HG03439 (cell line): ENCODE data around the gene RAB21.
"Not testable (repeated sequence)": the region's sequence is repeated elsewhere in the genome, so short reads cannot be mapped to it uniquely, and the experiment has no call there.

Experiments used
- ATAC-seq: cut with Tn5 transposase; IDR thresholded peaks from one replicate; pipeline ENCODE4 v1.9.1; 2021; ENCODE audit warnings: mild to moderate bottlenecking, moderate library complexity; ENCODE audit not compliant: unreplicated experiment

Gene RAB21

DNA sequence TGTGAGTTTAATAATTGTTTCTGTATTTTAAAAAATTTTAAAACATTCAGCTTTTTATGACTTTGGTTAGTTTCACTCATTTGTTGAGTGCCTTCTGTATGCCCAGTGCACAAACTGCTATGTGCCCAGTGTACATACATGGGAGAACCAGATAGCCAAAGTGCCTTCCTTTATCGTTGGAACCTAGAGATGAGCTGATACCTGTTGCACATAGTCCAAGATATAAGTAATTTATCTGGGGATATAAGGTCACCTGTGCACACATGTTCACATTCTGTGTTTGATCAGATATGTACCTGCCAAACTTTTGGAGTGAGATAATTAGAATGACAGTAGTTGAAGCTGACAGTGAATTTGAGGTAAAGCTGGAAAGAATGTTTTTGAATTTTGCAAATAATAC, 37.9 kb downstream of the RAB21 start:
- ATAC-seq: no peak

GRCh38 chr12:71795901-71796300, 41.2 kb downstream of the RAB21 start:
- no peak for ATAC-seq

DNA sequence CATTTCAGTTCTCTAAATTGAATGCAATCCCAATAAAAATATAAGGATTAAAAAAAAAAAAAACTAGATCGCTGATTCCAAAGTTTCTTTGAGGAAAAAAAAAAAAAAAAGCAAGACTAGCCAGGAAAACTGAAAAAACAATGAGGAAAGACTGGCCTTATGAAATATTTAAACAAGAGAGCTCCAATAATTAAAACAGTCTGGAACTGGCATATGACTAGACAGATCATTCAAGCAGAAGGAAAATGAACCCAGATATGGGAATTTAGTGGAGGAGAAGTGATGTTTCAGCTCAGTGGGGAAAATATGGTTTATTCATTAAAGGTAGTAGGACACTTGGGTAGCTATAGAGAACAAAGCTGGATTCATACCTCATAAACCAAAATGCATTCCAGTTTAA, 42.9 kb downstream of the RAB21 start:
- ATAC-seq: no peak

DNA sequence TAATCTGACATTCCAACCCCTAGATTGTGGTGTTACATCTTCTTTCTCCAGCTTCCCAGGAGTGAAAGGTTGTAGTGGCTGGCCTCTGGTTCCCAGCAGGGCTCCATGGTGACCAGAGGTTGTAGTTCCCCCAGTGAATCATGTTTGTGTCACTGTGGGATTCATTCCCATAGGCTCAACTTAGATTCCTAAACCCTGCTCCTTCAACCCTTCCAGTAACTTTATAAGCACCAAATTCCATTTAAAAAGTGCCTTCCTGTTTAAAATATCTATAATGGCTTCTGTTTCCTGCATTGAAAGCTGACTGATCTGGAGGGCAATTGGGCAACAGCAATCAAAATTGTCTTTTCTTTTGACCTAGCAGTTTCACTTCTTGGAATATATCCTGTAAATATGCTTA, 44.4 kb downstream of the RAB21 start:
- ATAC-seq: no peak

DNA sequence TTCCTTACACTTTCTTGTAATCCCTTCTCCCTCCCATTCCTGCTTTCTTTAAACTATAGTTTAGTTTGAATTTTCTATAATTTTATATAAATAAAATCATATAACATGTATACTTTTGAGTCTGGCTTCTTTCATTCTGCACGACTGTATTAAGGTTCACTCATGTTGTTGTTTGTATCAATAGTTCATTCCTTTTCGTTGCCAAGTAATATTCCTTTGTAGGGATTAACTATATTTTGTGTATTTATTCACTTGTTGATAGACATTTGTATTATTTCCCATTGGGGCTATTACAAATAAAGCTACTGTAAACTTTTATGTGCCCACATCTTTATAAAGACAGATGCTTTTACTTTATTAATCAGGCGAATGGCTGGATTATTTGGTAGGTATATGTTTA, 45.5 kb downstream of the RAB21 start:
- ATAC-seq: no peak

DNA sequence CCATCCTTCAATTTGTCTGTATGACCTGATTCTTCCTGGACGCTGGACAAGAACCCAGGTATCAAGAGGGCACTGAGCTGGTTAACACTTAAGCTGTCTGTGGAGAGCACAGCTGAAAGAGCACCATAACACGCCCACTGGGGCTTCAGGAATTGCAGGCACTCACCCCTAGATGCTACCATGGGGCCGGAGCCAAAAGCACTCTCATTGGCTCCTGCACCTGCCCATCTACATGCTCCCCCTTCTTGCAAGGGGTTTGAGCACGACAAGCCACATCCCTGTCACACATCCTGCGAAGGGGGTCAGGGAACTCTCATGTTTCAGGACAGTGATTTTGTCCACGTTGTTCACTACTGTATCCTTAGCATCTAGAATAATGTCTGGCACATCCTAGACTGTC, 49.8 kb downstream of the RAB21 start:
- no peak for ATAC-seq

- ATAC-seq: no peak
Measured at GRCh38 chr12:71810921-71811320, 56.3 kb downstream of the RAB21 start.

DNA sequence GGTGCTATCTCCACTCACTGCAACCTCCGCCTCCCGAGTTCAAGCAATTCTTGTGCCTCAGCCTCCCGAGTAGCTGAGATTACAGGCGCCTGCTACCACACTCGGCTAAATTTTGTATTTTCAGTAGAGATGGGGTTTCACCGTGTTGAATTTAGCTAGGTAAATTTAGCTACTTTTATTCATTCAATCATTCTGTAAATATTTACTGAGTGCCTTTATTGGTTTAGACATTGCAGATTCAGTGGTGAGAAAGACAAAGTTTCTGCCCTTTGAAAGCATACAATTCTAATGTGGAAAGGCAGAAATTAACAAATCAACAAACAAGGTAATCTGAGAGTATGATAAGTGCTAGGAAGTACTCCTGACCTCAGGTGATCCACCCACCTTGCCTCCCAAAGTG, 60.6 kb downstream of the RAB21 start:
- not testable (repeated sequence) for ATAC-seq

DNA sequence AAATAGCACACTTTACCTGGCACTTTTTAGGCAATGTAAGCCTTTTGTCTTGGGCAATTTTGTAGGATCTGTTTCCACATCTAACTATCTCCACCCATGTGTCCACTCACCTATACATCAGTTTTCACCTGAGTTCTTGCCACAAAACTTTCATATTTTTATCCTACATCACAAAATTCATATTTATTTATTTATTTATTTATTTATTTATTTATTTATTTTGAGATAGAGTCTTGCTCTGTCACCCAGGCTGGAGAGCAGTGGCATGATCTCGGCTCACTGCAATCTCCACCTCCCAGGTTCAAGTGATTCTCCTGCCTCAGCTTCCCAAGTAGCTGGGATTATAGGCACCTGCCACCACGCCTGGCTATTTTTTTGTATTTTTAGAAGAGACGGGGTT, 67.4 kb downstream of the RAB21 start:
- ATAC-seq: not testable (repeated sequence)

GRCh38 chr12:71828813-71829212, 74.2 kb downstream of the RAB21 start:
- no peak for ATAC-seq

GRCh38 chr12:71837356-71837755, 82.7 kb downstream of the RAB21 start:
- ATAC-seq: no peak

DNA sequence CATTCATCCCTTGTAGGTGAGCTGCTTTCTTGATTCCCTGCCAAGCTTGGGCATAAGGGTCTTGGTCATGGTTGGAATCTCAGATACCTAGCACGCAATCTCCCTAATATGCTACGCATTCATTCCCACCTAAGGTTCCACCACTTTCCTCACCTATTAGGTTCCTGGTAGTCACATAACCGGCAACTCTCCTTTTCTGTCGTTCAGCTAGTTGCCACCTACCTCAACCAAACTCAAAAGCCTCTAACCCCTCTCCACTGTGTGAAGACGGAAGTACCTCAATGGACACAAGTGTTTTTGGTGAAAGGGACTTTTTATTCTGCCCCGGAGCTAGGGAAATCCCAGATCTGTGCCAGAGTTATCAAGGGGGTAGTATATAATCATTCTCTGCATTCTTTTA, 83.6 kb downstream of the RAB21 start:
- ATAC-seq: no peak

GRCh38 chr12:71838676-71839075, 84.0 kb downstream of the RAB21 start:
- no peak for ATAC-seq

DNA sequence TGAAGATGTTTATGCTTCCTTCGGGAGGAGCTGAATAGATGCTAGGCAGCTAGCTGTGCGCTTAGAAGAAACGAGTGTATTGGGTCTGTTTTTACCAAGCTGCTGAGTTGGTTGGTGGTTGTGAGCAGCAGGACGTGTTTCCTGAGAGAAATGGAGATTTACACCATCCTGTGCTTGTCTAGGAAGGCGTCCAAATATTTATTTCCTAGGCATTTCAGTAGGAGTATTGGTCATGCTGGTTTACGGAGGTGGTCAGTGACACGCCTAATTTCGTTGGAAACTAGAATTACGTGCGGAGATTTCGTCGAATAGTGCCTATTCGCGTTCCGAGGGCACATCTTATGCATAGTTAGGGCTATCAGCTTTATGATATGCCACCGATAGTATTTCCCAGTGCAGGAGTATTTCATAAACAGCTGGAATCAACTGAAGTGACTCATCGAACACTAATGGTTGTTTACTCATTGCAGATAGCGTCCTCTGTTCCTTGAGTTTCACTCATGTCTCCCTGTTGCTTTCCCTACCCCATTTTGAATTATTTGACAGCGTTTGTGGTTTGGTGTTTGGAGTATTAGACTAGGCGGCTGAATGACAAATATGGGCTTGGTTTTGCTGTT, 85.7 kb downstream of the RAB21 start:
- ATAC-seq: peak; percentile 21

- no peak for ATAC-seq
Measured at GRCh38 chr12:71846322-71846940, 91.8 kb downstream of the RAB21 start.

DNA sequence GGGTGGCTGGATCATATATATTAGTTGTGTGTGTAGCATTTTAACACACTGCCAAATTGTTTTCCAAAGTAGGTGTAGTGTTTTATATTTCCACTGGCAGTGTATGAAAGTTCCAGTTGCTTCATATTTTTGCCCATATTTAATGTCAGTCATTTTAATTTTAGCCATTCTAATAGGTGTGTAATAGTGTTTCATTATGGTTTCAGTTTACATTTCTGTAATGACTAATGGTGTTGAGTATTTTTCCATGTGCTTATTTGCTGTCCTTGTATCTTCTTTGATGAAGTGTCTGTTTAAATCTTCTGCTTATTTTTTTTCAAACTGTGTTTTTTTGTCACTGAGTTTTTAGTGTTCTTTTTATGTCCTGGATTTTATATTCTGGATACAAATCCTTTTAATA, 93.5 kb downstream of the RAB21 start:
- no peak for ATAC-seq

DNA sequence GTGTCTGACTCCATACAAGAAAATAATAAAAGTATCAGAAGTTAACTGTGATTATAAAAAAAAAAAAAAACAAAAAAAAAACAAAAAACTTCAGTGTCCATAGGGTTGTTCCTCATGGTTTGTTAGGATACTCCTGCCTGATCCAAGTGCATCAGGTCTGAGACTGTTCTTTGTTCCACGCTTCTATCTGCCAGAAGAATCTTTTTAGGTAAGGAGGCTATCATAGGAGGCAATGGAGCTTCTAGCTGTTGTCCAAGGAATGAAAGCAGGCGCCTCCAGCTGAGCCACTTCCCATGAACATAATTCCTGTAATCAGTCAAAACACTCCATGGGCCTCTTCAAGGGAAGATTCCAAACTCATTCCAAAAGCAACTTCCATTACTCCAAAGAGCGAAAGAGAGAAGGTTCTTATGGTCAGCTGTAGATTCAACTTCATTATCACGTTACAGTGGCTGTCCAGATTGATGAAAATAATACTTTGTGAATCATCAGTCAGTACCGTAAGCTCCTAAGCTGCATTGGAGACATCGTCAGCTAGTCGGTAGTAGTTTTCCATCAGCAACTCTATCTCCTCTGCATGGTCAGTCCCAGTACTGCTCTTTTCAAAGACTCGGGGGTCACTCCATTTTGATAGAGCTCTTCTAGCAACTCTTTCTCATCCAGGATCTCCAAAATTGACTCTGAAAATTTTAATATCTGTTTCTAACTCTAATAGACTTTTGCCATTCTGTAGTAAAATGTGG, 94.6 kb downstream of the RAB21 start:
- ATAC-seq: no peak
